ENCODE results near the gene PTPN11. TPM values are rescaled to one million over a fixed set of nuclear protein-coding genes. Genes with fewer than 3 reads are reported as not detected.

The PTPN11 gene
- total and polyA plus RNA-seq, 2 of the 13 experiments (the other 11 are each of a cell fraction or from before 2014, with no cell fraction given): 30.0 to 63.5 TPM

- no peak overlapping the region for H3K4me2 ChIP-seq (ENCODE audit: low read depth, low read length)
- H3K79me2 ChIP-seq (ENCODE audit: insufficient read depth, low read length): no peaks in the 10 kb centered on the region
- H3K27me3 ChIP-seq (ENCODE audit: control insufficient read depth in 1 of 2, insufficient read depth in 2 of 2, low read length in 2 of 2): no peaks in the 10 kb centered on the region
- no peaks in the 10 kb centered on the region for H3K9me3 ChIP-seq (ENCODE audit: low read length)
- FAIRE-seq (peak; percentile 26), DNase-seq (ENCODE audit: low spot score) (no peak), ATAC-seq (no peak)
- in situ Hi-C loops (cut with HindIII; ENCODE audit: extremely low pct_ligation_motif_present, low pct_unique_long_range_greater_than_20kb): no loop called here
- POLR2A ChIA-PET: interaction anchor here (1.2 kb wide), 1 partner anchor 11 kb away, joined by 3 read pairs; no protein-coding TSS in a partner anchor
- CTCF ChIA-PET (ENCODE audit: low intra/inter-chr PET ratio, low total read pairs): no interaction called here
- H3K9ac ChIP-seq (ENCODE audit: insufficient read depth, low read depth, low read length): no peak overlapping the region
- no peak overlapping the region for H2AFZ ChIP-seq (ENCODE audit: low read length)
- H4K20me1 ChIP-seq (ENCODE audit: insufficient read depth, low read length): no peaks in the 10 kb centered on the region
- TSS peak; percentile 42 for BruUV-seq (replicated peaks)
- intact Hi-C loops (cut with micrococcal nuclease; ENCODE audit: unreplicated experiment): no loop called here
- no peak overlapping the region for H3K4me3 ChIP-seq (replicated peaks in 1 of 3; ENCODE audit: insufficient read depth in 1 of 3, low read depth in 2 of 3, low read length in 3 of 3)
- H3K4me1 ChIP-seq (ENCODE audit: insufficient read depth, low read length): no peaks in the 10 kb centered on the region
- H3K27ac ChIP-seq (ENCODE audit: extremely low read length, insufficient read depth, low read length): no peak overlapping the region
- H3K36me3 ChIP-seq (replicated peaks in 1 of 2; ENCODE audit: control insufficient read depth in 1 of 2, insufficient read depth in 2 of 2, low read length in 2 of 2): peaks cover 16 to 48% of the 10 kb centered on the region in 2 experiments
- WGBS (ENCODE audit: low lambda C conversion rate): 99% methylated on average over 3 of the region's 6 CpGs
- TF ChIP-seq ZNF331 (CRISPR knock-in tag; IDR thresholded peaks at IDR 0.05) (peak; percentile 100), CREB1 (IDR thresholded peaks at IDR 0.05) (peak; percentile 76), CREB1 (CRISPR knock-in tag; IDR thresholded peaks at IDR 0.05) (no peak), PHB2 (IDR thresholded peaks at IDR 0.05; ENCODE audit: partially characterized antibody) (no peak)
Measured at GRCh38 chr12:112506513-112507166, 87.9 kb downstream of the PTPN11 start.

- ATAC-seq (no peak), DNase-seq (ENCODE audit: low spot score) (no peak), FAIRE-seq (no peak)
- Histone ChIP-seq H3K4me3 (replicated peaks in 1 of 3; ENCODE audit: insufficient read depth in 1 of 3, low read depth in 2 of 3, low read length in 3 of 3) (no peak overlapping the region), H3K27me3 (ENCODE audit: control insufficient read depth in 1 of 2, insufficient read depth in 2 of 2, low read length in 2 of 2) (no peaks in the 10 kb centered on the region; a peak in 1 of 5 replicates), H3K9ac (ENCODE audit: insufficient read depth, low read depth, low read length) (no peak overlapping the region), H3K36me3 (replicated peaks in 1 of 2; ENCODE audit: control insufficient read depth in 1 of 2, insufficient read depth in 2 of 2, low read length in 2 of 2) (peaks cover 0 to 4% of the 10 kb centered on the region in 2 experiments; a peak in 1 of 5 replicates), H2AFZ (ENCODE audit: low read length) (no peak overlapping the region), H3K4me2 (ENCODE audit: low read depth, low read length) (no peak overlapping the region), H4K20me1 (ENCODE audit: insufficient read depth, low read length) (no peaks in the 10 kb centered on the region), H3K9me3 (ENCODE audit: low read length) (no peaks in the 10 kb centered on the region), H3K27ac (ENCODE audit: extremely low read length, insufficient read depth, low read length) (no peak overlapping the region), H3K4me1 (ENCODE audit: insufficient read depth, low read length) (no peaks in the 10 kb centered on the region), H3K79me2 (ENCODE audit: insufficient read depth, low read length) (no peaks in the 10 kb centered on the region)
- intact Hi-C loops (cut with micrococcal nuclease; ENCODE audit: unreplicated experiment) (no loop called here), in situ Hi-C loops (cut with HindIII; ENCODE audit: extremely low pct_ligation_motif_present, low pct_unique_long_range_greater_than_20kb) (no loop called here)
- CTCF ChIA-PET (ENCODE audit: low intra/inter-chr PET ratio, low total read pairs): no interaction called here
- POLR2A ChIA-PET: no interaction called here
- WGBS (ENCODE audit: low lambda C conversion rate): 93% methylated on average over 2 of the region's 2 CpGs
- BruUV-seq (replicated peaks): no TSS peak
- TF ChIP-seq MTF2 (CRISPR knock-in tag; IDR thresholded peaks at IDR 0.05; ENCODE audit: borderline replicate concordance): no peak
- no peak for TF ChIP-seq TP53 (CRISPR knock-in tag; conservative IDR thresholded peaks at IDR 0.05)
- no peak for TF ChIP-seq RCOR2 (CRISPR knock-in tag; IDR thresholded peaks at IDR 0.05)
- no peak for TF ChIP-seq ZBTB33 (CRISPR knock-in tag; IDR thresholded peaks at IDR 0.05)
- TF ChIP-seq POLR2G (IDR thresholded peaks at IDR 0.05; ENCODE audit: low read depth, low read length): no peak
- TF ChIP-seq ZNF597 (CRISPR knock-in tag; IDR thresholded peaks at IDR 0.05): no peak
- no peak for TF ChIP-seq HNRNPUL1 (IDR thresholded peaks at IDR 0.05; ENCODE audit: low read depth, low read length)
- no peak for TF ChIP-seq SRSF9 (IDR thresholded peaks at IDR 0.05; ENCODE audit: borderline replicate concordance, insufficient read depth, low read depth, low read length, poor library complexity, severe bottlenecking)
- TF ChIP-seq KDM6A (CRISPR knock-in tag; IDR thresholded peaks at IDR 0.05; ENCODE audit: low read depth): no peak
- no peak for TF ChIP-seq TSC22D2 (CRISPR knock-in tag; IDR thresholded peaks at IDR 0.05; ENCODE audit: borderline replicate concordance)
- no peak for TF ChIP-seq KLF15 (CRISPR knock-in tag; IDR thresholded peaks at IDR 0.05; ENCODE audit: borderline replicate concordance)
- TF ChIP-seq POLR2AphosphoS2 (IDR thresholded peaks at IDR 0.05; ENCODE audit: low read depth, low read length): no peak
- TF ChIP-seq ZNF761 (CRISPR knock-in tag; conservative IDR thresholded peaks at IDR 0.05): no peak
Measured at GRCh38 chr12:112513471-112513870, 94.7 kb downstream of the PTPN11 start.
